ENCODE data around the gene SMIM27. TPM values are rescaled to one million over a fixed set of nuclear protein-coding genes. Genes with fewer than 3 reads are reported as not detected.

The SMIM27 gene
- total and polyA plus RNA-seq, 2 of the 8 experiments (the other 6 are each of a cell fraction or from before 2014, with no cell fraction given), result 3.6 to 18.1 TPM

DNA sequence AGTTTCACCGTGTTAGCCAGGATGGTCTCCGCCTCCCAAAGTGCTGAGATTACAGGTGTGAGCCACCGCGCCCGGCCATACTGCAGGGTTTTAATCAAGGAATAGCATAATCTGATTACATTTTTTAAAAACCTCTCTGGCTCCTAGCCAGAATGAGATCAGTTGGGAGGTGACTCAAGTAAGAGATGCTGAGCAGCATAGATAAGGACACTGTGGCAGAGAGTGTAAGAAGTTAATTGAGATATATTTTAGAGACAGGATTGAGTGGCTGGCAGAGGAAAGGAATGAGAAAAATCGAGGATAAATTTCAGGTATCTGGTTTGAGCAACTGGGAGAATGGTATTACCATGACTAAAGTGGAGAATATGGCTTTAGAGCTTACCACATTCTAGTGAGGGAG is 18.8 kb upstream of the SMIM27 start:
- Histone ChIP-seq H2BK5ac (ENCODE audit: low read depth, low read length) (no peak overlapping the region), H3K18ac (ENCODE audit: extremely low read depth, low read length) (no peak overlapping the region), H2BK12ac (ENCODE audit: low read depth, low read length) (no peak overlapping the region), H2AK5ac (ENCODE audit: low read depth, low read length) (no peak overlapping the region), H3K14ac (ENCODE audit: insufficient read length) (no peak overlapping the region), H4K5ac (ENCODE audit: insufficient read length, low read depth, low read length) (no peak overlapping the region), H3K36me3 (ENCODE audit: control insufficient read depth in 2 of 4, insufficient read depth in 4 of 4, low read length in 3 of 4) (peaks cover 0 to 4% (median 0%) of the 10 kb centered on the region in 4 experiments; a peak in 2 of 8 replicates), H3K27me3 (replicated peaks in 1 of 4; ENCODE audit: control insufficient read depth in 3 of 4, extremely low read depth in 1 of 4, insufficient read depth in 3 of 4, low read length in 3 of 4) (no peaks in the 10 kb centered on the region), H2BK20ac (ENCODE audit: low read length) (no peak overlapping the region), H4K91ac (replicated peaks; ENCODE audit: insufficient read length, low read length) (no peak overlapping the region), H3K4ac (replicated peaks; ENCODE audit: insufficient read length, low read depth, low read length) (no peak overlapping the region), H3K9ac (replicated peaks in 1 of 4; ENCODE audit: extremely low read depth in 1 of 4, low read depth in 3 of 4, low read length in 3 of 4) (no peak overlapping the region), H2AFZ (ENCODE audit: low read length) (no peak overlapping the region), H2BK120ac (replicated peaks; ENCODE audit: low read depth, low read length) (no peak overlapping the region), H2BK15ac (ENCODE audit: low read length) (no peak overlapping the region), H3K4me2 (ENCODE audit: insufficient read depth in 1 of 2, low read depth in 2 of 2, low read length in 2 of 2) (no peak overlapping the region), H4K8ac (ENCODE audit: extremely low read depth, insufficient read depth, low read length) (no peak overlapping the region), H3K23me2 (ENCODE audit: low read depth, low read length) (no peaks in the 10 kb centered on the region), H4K20me1 (replicated peaks in 1 of 2; ENCODE audit: control insufficient read depth in 1 of 2, insufficient read depth in 2 of 2, low read length in 2 of 2) (peaks cover 0 to 2% of the 10 kb centered on the region in 2 experiments), H3K9me3 (ENCODE audit: insufficient read depth in 2 of 2, low read depth in 1 of 2, low read length in 1 of 2) (no peaks in the 10 kb centered on the region), H3K23ac (ENCODE audit: insufficient read length) (no peak overlapping the region), H3K79me1 (ENCODE audit: low read depth, low read length) (no peaks in the 10 kb centered on the region), H3K79me2 (ENCODE audit: control insufficient read depth in 1 of 2, insufficient read depth in 2 of 2, low read length in 2 of 2) (no peaks in the 10 kb centered on the region), H3K4me3 (ENCODE audit: extremely low read depth in 1 of 4, insufficient read depth in 2 of 4, low read depth in 3 of 4, low read length in 4 of 4) (no peak overlapping the region), H3K56ac (replicated peaks; ENCODE audit: insufficient read length, low read depth, low read length) (no peak overlapping the region), H3K4me1 (replicated peaks in 1 of 4; ENCODE audit: control insufficient read depth in 3 of 4, insufficient read depth in 4 of 4, low read length in 3 of 4) (no peaks in the 10 kb centered on the region), H3K27ac (ENCODE audit: low read depth, low read length) (no peak overlapping the region)
- 95% methylated on average over 6 of the region's 6 CpGs; no CpG with 5 or more reads in 1 of the 2 experiments for WGBS, 2 experiments (ENCODE audit: extremely low coverage in 1 of 2, insufficient coverage in 1 of 2, insufficient read length in 1 of 2, insufficient replicate concordance in 2 of 2, low coverage in 1 of 2, low lambda C conversion rate in 2 of 2, missing lambda C conversion rate in 1 of 2)
- DNase-seq (ENCODE audit: low read depth in 1 of 2, low spot score in 2 of 2) (no peak), FAIRE-seq (no peak)
- TF ChIP-seq POLR2AphosphoS5 (IDR thresholded peaks at IDR 0.05; ENCODE audit: low read depth, low read length) (no peak), JUND (IDR thresholded peaks at IDR 0.05; ENCODE audit: low read length) (no peak), GABPA (IDR thresholded peaks at IDR 0.05; ENCODE audit: borderline replicate concordance, insufficient read depth, low read length) (no peak), SUZ12 (IDR thresholded peaks at IDR 0.05; ENCODE audit: low read length) (no peak), YY1 (IDR thresholded peaks at IDR 0.05; ENCODE audit: low read depth, low read length) (no peak), JUN (IDR thresholded peaks at IDR 0.05; ENCODE audit: low read depth, low read length) (no peak)
- POLR2A ChIA-PET (ENCODE audit: partially characterized antibody), result interaction anchor here (3.3 kb wide), 1 partner anchor 12 kb away, joined by 11 read pairs; no protein-coding TSS in a partner anchor
- CTCF ChIA-PET (ENCODE audit: partially characterized antibody), result interaction anchor here (1.1 to 2.5 kb wide), 5 partner anchors 14 to 155 kb away, joined by 3 to 10 read pairs (median 4); no protein-coding TSS in a partner anchor

Measured in H1 (cell line).